HepG2 (cell line): ENCODE measurements around the gene PAM16. TPM values are rescaled to one million over a fixed set of nuclear protein-coding genes. Genes with fewer than 3 reads are reported as not detected.
A peak's percentile ranks its signal among the peaks of the same experiment; 100 is the strongest.

ENCODE experiments used
- ADNP ChIP-seq: sonication (generic); formaldehyde crosslinking; IDR thresholded peaks from 2 replicates; pipeline ENCODE4 v1.4.0; 2020; ENCODE audit warnings: missing genetic modification reagents
- CENPX ChIP-seq: sonication (generic); formaldehyde crosslinking; IDR thresholded peaks from 2 replicates; pipeline ENCODE4 v1.9.0; 2021; ENCODE audit warnings: mild to moderate bottlenecking, missing genetic modification reagents, moderate library complexity
- DR1 ChIP-seq: sonication (generic); formaldehyde crosslinking; IDR thresholded peaks from 2 replicates; pipeline ENCODE4 v1.8.0; 2021; ENCODE audit warnings: mild to moderate bottlenecking, missing genetic modification reagents, inconsistent platforms
- EP300 ChIP-seq, 3 experiments: sonication (generic) in 1 of 3; formaldehyde crosslinking in 1 of 3; IDR thresholded peaks; 2 replicates each; pipeline versions ENCODE4 v1.5.1 to v1.6.1; 2011 to 2020; ENCODE audit warnings: low read depth in 2 of 3, low read length in 2 of 3, borderline replicate concordance in 1 of 3, improper control_type of control experiment in 1 of 3, mild to moderate bottlenecking in 1 of 3, missing genetic modification reagents in 1 of 3, moderate library complexity in 1 of 3
- EZH2 ChIP-seq: conservative IDR thresholded peaks from 2 replicates; pipeline ENCODE4 v1.6.1; 2012; ENCODE audit warnings: mild to moderate bottlenecking, low read depth, low read length, moderate library complexity
- HDAC2 ChIP-seq: sonication (generic); formaldehyde crosslinking; IDR thresholded peaks from 2 replicates; pipeline ENCODE4 v1.4.0; 2020; ENCODE audit warnings: missing genetic modification reagents
- HOXA5 ChIP-seq: sonication (generic); formaldehyde crosslinking; IDR thresholded peaks from 2 replicates; pipeline ENCODE4 v1.4.0; 2020; ENCODE audit warnings: missing genetic modification reagents
- HOXA9 ChIP-seq: sonication (generic); formaldehyde crosslinking; IDR thresholded peaks from 2 replicates; pipeline ENCODE4 v1.8.1; 2022; ENCODE audit warnings: missing genetic modification reagents, mild to moderate bottlenecking, moderate library complexity, borderline replicate concordance
- IRX3 ChIP-seq: sonication (generic); formaldehyde crosslinking; IDR thresholded peaks from 2 replicates; pipeline ENCODE4 v1.8.1; 2023; ENCODE audit warnings: mild to moderate bottlenecking, low read depth, missing genetic modification reagents, borderline replicate concordance
- MIER2 ChIP-seq: IDR thresholded peaks from 2 replicates; pipeline ENCODE4 v1.6.1; 2016; ENCODE audit warnings: missing biosample characterization, missing genetic modification reagents
- MTA3 ChIP-seq: sonication (generic); formaldehyde crosslinking; IDR thresholded peaks from 2 replicates; pipeline ENCODE4 v1.4.0; 2020; ENCODE audit warnings: missing genetic modification reagents
- MYNN ChIP-seq: sonication (generic); formaldehyde crosslinking; IDR thresholded peaks from 2 replicates; pipeline ENCODE4 v1.4.0; 2020; ENCODE audit warnings: mild to moderate bottlenecking, low read depth, missing genetic modification reagents
- NFKBIZ ChIP-seq: IDR thresholded peaks from 2 replicates; pipeline ENCODE4 v1.6.1; 2018; ENCODE audit warnings: missing genetic modification reagents, missing compliant biosample characterization
- PAX8 ChIP-seq: sonication (generic); formaldehyde crosslinking; IDR thresholded peaks from 2 replicates; pipeline ENCODE4 v1.8.0; 2022; ENCODE audit warnings: mild to moderate bottlenecking, missing genetic modification reagents, borderline replicate concordance
- ZNF18 ChIP-seq: sonication (generic); formaldehyde crosslinking; IDR thresholded peaks from 2 replicates; pipeline ENCODE4 v1.8.0; 2022; ENCODE audit warnings: mild to moderate bottlenecking, missing genetic modification reagents; ENCODE audit not compliant: insufficient replicate concordance
- ZNF225 ChIP-seq: sonication (generic); formaldehyde crosslinking; IDR thresholded peaks from 2 replicates; pipeline ENCODE4 v1.4.0; 2020; ENCODE audit warnings: mild to moderate bottlenecking, missing genetic modification reagents
- ZNF282 ChIP-seq: fragments of 450-650 bp; IDR thresholded peaks from 2 replicates; pipeline ENCODE4 v1.6.1; 2018; ENCODE audit not compliant: partially characterized antibody
- ZNF354B ChIP-seq: sonication (generic); formaldehyde crosslinking; IDR thresholded peaks from 2 replicates; pipeline ENCODE4 v1.8.0; 2022; ENCODE audit warnings: mild to moderate bottlenecking, missing genetic modification reagents
- ZNF550 ChIP-seq: sonication (generic); formaldehyde crosslinking; IDR thresholded peaks from 2 replicates; pipeline ENCODE4 v1.4.0; 2020; ENCODE audit warnings: mild to moderate bottlenecking, missing genetic modification reagents, borderline replicate concordance
- ZNF660 ChIP-seq: sonication (generic); formaldehyde crosslinking; IDR thresholded peaks from 2 replicates; pipeline ENCODE4 v1.5.1; 2020; ENCODE audit warnings: mild to moderate bottlenecking, low read depth, missing genetic modification reagents, borderline replicate concordance
- ZNF710 ChIP-seq: sonication (generic); formaldehyde crosslinking; IDR thresholded peaks from 2 replicates; pipeline ENCODE4 v1.5.0; 2020; ENCODE audit warnings: mild to moderate bottlenecking, missing genetic modification reagents, borderline replicate concordance
- ZNF746 ChIP-seq: sonication (generic); formaldehyde crosslinking; IDR thresholded peaks from 2 replicates; pipeline ENCODE4 v1.8.0; 2022; ENCODE audit warnings: mild to moderate bottlenecking, missing genetic modification reagents
- ZSCAN29 ChIP-seq: sonication (generic); formaldehyde crosslinking; conservative IDR thresholded peaks from 2 replicates; pipeline ENCODE4 v1.4.0; 2020; ENCODE audit warnings: mild to moderate bottlenecking, missing genetic modification reagents
- polyA plus RNA-seq, 8 experiments: library from polyadenylated mRNA; depleted of rRNA in 3 of 8; stranded (reverse) in 7 of 8; unstranded in 1 of 8; fragments of >200 nt; fragmentation: Illumina TruSeq in 4 of 8; extraction: Trizol in 4 of 8; gene quantifications; 2 replicates each; pipeline versions ENCODE4 v1.2.1 to v1.2.3, GENCODE V29; 2011 to 2016; ENCODE audit warnings: low read depth in 4 of 8, missing spikeins in 1 of 8, mixed read lengths in 1 of 8; ENCODE audit not compliant: insufficient read depth in 1 of 8
- total RNA-seq, 5 experiments: library from RNA; depleted of rRNA; stranded (reverse); fragments of >200 nt; fragmentation: Illumina TruSeq; extraction: Trizol; gene quantifications; 2 replicates each; pipeline ENCODE4 v1.2.3, GENCODE V29; 2016; ENCODE audit warnings: low read depth in 1 of 5
- TF ChIP-seq, protein P1 (sequence below): sonication (generic); formaldehyde crosslinking; IDR thresholded peaks from 2 replicates; pipeline ENCODE4 v1.5.0; 2020; ENCODE audit warnings: mild to moderate bottlenecking, missing genetic modification reagents
- TF ChIP-seq, protein P2 (sequence below): sonication (generic); formaldehyde crosslinking; IDR thresholded peaks from 2 replicates; pipeline ENCODE4 v1.4.0; 2020; ENCODE audit warnings: missing genetic modification reagents

The PAM16 gene
- total and polyA plus RNA-seq, 2 of the 13 experiments (the other 11 are each of a cell fraction or from before 2014, with no cell fraction given) = 51.5 to 51.8 TPM

- TF ChIP-seq ZNF354B (CRISPR knock-in tag) (no peak), HDAC2 (CRISPR knock-in tag) (no peak), NFKBIZ (no peak), ZNF550 (peak; percentile 0; the same call in 1 of the 2 replicates), ADNP (no peak), DR1 (CRISPR knock-in tag) (no peak), IRX3 (CRISPR knock-in tag) (no peak), ZSCAN29 (CRISPR knock-in tag) (no peak), MIER2 (CRISPR knock-in tag) (no peak), ZNF746 (no peak), EZH2 (peak; percentile 100), ZNF660 (CRISPR knock-in tag) (no peak), MYNN (CRISPR knock-in tag) (no peak), ZNF18 (no peak), EP300 (IDR thresholded peaks at IDR 0.05; ENCODE audit: low read depth in 2 of 2, low read length in 2 of 2) (no peak), EP300 (CRISPR knock-in tag; IDR thresholded peaks at IDR 0.05; ENCODE audit: borderline replicate concordance) (0 out of 2 replicates have a peak, but pooled peaks have one; percentile 4), HOXA9 (CRISPR knock-in tag) (no peak), HOXA5 (CRISPR knock-in tag) (no peak), PAX8 (no peak), ZNF225 (CRISPR knock-in tag) (no peak), ZNF282 (no peak), CENPX (CRISPR knock-in tag) (no peak), ZNF710 (no peak), MTA3 (no peak)
- TF ChIP-seq, protein P1, sequence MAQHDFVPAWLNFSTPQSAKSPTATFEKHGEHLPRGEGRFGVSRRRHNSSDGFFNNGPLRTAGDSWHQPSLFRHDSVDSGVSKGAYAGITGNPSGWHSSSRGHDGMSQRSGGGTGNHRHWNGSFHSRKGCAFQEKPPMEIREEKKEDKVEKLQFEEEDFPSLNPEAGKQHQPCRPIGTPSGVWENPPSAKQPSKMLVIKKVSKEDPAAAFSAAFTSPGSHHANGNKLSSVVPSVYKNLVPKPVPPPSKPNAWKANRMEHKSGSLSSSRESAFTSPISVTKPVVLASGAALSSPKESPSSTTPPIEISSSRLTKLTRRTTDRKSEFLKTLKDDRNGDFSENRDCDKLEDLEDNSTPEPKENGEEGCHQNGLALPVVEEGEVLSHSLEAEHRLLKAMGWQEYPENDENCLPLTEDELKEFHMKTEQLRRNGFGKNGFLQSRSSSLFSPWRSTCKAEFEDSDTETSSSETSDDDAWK (CRISPR knock-in tag) = no peak
- TF ChIP-seq, protein P2, sequence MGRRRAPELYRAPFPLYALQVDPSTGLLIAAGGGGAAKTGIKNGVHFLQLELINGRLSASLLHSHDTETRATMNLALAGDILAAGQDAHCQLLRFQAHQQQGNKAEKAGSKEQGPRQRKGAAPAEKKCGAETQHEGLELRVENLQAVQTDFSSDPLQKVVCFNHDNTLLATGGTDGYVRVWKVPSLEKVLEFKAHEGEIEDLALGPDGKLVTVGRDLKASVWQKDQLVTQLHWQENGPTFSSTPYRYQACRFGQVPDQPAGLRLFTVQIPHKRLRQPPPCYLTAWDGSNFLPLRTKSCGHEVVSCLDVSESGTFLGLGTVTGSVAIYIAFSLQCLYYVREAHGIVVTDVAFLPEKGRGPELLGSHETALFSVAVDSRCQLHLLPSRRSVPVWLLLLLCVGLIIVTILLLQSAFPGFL (CRISPR knock-in tag) = no peak
Measured at GRCh38 chr16:4314532-4315185, 36.5 kb downstream of the PAM16 start (continued).
